NCI-H2029 (cell line): Measurements from ENCODE around the gene MIEF2.

ENCODE experiments used
- DNase-seq: peaks from one replicate; lab custom pipeline; 2025; lab: John Stamatoyannopoulos, UW

MIEF2 gene

DNA sequence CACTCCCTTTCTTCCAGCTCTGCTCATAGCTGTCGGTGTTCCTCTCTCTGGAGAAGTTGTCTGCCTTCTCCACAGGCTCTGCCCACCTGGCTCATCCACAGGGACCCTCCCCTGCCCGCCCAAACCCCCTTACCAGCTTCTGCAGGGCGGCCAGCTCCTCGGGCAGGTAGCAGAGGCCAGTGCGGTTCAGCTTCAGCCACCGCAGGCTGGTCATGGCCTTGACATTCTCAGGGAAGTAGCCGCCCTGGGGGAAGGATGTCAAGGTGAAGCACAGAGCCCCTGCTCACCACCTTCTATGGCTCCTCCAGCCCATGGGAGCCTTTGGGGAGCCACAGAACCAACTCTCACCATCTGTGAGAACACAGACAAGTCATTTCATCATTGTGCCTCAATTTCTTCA is 3.7 kb upstream of the MIEF2 start:
- no peak for DNase-seq

DNA sequence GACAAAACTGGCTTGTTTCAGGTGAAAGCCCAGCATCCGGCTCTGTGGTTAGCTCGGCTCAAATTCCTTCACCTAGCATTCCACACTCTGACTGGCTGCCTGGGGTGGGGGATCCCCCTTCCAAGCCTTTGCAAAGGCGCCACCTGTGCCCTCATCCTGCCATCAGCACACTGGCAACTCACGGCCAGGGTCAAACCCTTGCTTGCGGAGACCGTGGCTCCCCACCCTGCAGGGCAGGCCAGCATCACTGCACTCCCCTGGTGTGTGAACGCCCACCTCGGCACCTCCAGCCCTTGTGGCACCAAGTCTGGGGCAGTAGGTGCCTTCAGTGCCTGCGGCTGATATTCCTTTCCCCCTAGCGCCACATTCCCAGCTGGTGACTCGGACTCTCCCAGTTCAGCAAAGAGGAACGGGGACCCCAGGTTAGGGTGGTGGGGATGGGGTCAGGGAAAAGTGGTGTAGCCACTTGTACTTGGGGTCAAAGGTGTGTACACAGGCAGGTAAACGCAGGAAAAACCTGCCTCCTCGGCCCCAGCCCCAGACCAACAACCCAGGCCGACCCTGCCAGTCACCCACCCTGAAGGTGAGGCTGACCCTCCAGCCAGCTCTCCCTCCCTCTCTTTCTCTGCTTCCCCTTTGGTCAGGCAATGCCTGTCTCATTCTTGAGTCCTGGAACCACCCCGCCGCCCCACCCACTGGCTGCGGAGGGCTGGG is 3.0 kb upstream of the MIEF2 start:
- no peak for DNase-seq

DNA sequence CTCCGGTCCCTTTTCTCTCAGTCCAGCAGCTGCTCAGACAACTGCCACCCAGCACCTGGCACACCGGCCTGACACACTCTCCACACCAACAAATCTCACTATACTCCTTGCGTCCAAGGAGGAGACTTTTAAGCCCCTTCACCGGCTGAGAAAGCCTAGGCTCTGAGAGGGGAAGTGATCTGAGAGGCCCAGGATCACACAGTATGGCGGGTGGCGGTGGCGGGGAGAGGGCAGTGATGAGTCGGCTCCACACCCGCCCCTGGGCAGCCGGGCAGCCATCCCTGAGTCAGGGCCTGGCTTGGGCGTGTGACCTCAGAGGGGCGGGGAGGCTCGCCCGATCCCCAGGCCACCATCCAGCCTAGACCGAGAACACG is 2.5 kb upstream of the MIEF2 start:
- DNase-seq, result no peak

DNA sequence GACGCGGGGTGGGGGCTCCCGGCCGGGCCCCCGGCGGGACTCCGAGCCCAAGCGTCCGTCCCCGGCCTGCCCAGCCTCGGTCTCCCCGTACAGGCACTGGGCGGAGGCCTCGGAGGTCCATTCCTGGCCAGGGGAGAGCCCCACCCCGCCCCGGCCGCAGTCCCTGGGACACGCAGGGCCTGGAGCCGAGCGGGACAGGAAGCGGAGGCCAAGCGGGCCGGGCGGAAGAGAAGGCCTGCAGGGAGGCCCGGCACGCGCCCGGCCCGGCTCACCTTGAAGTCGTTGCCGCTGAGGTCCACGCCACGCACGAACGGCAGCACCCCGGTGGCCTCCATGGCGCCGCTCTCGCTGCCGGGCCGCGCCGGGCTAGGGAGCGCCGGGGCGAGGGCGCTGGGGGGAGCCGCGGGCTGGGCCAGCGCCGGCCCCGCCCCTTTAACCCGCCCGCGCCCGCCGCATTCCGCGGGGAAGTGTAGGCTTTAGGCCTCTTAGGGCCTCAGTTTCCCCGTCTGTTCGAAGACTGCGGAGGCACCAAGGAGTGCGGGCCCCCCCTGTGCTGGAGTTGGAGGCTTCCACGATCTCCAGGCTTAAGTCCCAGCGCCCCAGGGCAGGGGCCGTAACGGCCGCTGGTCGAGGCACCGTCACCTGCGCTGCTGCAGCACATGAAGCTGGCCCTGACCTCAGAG is 2.0 kb upstream of the MIEF2 start, which contains the start of gene FLII:
Gene FLII, minus strand, starts transcription at position 383 of the 683 bp plus-strand sequence. Its CDS starts 48 bp downstream, at position 335.
- DNase-seq, result no peak

DNA sequence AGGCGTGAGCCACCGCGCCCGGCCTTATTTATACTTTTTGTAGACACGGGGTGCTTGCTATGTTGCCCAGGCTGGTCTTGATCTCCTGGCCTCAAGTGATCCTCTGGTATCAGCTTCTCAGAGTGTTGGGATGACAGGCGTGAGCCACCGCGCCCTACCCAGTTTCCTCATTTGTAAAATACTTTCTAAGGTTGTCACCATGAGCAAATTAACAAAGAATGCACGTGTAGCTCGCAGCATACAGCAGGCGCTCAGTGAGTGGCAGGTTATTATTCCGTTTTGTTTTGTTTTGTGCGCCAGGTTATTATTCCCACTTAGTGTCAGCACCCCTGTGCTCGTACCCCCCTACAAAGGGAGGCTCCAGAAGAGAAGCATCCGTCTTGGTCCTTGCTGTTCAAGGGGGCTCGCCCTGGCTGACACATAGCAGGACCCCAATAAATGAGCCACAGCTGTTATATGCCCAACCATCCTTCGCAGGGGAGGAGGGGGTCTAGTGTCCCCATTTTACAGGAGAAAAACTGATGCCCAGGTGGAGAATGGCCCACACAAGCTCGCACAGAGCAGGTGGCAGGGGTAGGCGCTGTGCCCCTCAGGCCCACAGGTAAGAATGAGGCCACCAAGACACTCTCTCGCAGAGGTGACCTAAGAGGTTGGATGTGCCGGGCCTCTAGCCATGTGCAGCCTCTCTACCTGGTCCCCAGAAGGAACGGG is 686 bp upstream of the MIEF2 start:
- DNase-seq, result no peak

DNA sequence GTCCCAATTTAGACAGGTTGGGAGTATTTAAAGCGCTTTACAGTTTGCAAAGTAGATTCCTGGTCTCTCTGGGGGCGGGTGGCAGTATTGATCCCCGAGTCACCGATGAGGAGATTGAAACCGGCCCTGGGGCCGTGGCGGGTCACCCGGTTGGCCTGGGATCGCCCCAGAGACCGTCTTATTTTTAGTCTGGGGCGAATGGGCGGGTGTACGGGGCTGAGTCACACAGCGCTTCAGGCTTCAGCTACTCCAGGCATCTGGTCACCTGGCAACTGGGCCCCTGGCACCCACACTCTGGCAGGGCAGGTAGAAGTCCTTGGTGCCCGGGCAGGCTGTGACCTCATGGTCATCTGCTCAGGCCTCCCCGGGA is 669 bp downstream of the MIEF2 start:
- DNase-seq, result no peak

DNA sequence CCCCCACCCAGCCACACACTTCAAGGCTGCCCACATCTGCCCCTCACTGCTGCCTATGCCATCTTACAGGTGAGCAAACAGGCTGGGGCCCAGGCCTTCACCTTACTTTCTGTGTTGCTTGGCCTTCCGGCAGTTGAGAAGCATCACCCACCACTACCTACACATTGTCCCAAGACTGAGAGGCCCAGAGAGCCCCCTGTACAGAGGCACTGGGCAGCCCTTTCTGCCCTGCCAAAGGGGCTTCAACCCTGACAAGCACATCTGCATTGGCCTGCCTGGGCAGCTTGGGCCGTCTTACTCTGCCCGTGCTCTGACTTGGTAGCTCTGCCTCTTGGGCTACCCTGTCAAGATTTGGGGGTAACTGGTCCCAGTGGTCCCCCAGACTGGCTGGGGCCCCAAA is 1.2 kb downstream of the MIEF2 start:
- DNase-seq, result no peak

DNA sequence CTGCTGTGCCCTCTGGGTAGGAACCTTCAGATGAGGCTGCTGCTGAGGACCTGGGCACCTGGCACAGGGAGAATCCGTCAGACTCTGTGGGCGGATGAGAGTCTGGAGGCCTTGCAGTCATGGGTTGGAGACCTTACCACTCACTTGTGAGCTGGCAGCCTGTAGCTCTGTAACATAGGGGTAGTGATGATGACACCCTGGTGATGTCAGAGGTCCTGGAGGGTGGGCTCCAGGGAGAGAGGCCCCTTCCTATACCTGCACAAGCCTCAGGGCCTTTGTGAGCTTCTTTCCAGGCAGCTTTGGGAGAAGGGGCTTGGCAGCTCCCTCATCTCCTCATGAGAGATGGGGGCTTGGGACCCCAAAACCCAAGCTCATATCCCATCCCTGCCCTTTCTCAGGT is 1.6 kb downstream of the MIEF2 start:
- DNase-seq, result no peak

DNA sequence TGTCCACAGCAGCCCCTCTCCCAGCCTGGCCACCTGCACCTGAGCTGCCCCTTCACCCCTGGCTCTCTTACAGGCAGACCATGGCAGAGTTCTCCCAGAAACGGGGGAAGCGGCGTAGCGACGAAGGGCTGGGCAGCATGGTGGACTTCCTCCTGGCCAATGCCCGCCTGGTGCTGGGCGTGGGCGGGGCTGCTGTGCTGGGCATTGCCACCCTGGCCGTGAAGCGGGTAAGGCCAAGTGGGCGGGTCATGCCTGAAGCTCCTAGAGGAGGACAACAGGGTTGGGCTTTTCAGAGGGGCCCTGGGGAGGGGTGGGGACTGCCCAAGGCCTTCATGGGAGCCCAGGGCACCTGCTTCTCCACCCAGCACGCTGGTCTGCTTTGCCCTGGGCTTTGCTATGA is 2.2 kb downstream of the MIEF2 start:
- DNase-seq, result no peak

DNA sequence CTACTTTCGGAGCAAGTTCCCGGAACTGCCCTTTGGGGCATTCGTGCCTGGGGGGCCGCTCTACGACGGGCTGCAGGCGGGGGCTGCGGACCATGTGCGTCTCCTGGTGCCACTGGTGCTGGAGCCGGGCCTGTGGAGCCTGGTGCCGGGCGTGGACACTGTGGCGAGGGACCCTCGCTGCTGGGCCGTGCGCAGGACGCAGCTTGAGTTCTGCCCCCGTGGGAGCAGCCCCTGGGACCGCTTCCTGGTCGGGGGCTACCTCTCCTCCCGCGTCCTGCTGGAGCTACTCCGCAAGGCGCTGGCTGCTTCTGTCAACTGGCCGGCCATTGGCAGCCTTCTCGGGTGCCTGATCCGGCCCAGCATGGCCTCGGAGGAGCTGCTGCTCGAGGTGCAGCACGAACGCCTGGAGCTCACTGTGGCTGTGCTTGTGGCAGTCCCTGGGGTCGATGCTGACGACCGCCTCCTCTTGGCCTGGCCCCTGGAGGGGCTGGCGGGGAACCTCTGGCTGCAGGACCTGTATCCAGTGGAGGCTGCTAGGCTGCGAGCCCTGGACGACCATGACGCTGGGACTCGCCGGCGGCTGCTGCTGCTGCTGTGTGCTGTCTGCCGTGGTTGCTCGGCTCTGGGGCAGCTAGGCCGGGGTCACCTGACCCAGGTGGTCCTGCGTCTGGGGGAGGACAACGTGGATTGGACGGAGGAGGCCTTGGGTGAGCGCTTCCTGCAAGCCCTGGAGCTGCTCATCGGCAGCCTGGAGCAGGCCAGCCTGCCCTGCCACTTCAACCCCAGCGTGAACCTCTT is 3.6 kb downstream of the MIEF2 start:
- DNase-seq, result no peak

DNA sequence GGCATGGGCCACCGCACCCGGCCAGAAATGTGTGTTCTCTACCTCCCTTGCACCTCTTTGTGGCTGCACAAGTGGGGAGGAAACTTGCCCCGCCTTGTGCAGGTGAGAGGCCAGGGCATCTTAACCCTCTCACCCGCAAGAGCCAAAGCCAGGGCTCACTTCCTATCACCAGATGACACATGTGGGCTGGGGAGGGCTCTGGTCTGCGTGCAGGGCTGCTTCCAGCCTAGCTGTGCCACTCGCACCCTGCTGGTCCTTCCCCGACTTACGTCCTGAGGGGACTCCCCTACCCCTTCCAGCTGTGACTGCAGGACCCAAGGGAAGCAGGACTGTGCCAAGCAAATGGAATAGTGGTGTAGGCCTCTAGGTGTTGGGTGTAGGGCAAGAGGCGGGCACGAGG is 6.9 kb downstream of the MIEF2 start:
- no peak for DNase-seq

DNA sequence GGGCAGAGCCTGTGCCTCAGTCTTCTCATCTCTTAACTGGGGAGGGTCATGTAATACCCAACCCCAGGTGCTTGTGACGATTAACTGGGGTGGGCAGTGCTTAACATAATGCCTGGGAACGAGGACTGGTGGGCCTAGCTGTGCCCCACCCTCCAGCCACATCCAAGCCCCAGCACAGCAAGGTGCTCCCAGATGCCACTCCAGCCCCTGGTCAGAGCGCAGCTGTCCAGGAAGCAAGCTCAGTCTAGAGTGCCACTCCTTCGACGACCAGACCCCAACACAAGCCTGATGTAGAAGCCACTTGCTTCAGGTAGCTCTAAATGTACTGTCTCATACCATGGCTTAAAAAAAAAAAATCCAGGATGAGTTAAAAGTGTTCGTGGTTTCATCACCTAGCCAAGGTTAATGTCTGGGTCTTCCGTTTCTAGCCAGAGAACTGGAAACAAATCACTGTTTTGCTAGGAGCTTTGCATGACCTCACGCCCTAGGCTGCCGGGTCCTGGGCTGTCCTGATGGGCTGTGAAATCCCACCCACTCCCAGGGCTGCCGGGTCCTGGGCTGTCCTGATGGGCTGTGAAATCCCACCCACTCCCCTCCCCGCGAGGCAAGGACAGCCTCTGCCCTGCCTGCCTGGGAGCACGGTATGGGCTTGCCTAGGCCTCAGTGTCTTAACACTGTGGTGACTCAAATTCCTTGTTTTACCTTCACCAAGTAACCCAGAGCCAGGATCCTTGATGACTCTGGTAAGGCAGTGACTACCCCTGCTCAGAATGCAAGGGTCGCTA is 7.7 kb downstream of the MIEF2 start:
- no peak for DNase-seq

DNA sequence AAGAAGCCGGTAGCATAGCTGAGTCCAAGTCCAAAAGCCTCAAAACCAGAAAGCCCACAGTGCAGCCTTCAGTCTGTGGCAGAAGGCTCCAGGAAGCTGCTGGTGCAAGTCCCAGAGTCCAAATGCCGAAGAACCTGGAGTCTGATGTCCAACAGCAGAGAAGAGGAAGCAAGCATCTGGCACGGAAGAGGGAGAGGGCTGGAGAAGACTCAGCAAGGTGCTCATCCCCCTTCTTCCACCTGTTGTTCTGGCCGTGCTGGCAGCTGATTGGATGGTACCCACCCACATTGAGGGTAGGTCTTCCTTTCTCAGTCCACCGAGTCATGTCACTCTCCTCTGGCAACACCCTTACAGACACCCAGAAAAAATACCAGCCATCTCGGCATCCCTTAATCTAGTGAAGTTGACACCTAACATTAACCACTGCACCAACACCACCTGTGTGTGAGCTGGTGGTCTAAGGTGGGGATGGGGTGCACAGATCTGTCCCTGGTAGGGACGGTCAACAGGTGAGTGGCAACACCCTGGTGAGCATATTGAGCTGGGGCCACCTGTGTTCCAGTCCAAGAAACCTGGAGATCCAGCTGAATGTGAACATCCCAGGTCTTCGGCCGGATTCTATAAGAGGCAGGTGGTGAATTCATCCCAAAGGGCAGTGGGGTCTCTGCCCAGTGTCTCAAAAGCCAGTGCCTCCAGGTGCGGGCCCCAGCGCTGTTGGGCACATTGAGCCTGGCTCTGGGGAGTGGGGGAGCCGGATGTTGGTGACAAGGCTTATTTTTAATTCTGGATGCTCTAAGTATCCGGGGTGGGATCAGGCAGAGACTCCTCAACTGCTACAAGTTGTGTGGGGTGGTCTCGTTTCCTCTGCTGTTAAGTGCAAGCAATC is 9.8 kb downstream of the MIEF2 start:
- no peak for DNase-seq

DNA sequence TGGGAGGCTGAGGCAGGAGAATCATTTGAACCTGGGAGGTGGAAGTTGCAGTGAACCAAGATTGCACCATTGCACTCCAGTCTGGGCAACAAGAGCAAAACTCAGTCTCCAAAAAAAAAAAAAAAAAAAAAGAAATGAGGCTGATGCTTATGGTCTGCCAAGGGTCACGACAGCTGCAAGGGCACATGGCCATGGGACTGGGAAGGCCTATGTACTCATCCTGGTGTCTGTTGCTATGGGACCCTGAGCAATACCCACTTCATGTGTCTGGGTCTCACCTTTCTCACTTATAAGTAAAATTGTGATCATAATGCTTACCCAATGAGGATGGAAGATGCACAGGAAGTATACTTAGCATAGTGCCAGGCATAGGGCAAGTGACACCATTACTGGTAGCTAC is 16.6 kb downstream of the MIEF2 start:
- no peak for DNase-seq

DNA sequence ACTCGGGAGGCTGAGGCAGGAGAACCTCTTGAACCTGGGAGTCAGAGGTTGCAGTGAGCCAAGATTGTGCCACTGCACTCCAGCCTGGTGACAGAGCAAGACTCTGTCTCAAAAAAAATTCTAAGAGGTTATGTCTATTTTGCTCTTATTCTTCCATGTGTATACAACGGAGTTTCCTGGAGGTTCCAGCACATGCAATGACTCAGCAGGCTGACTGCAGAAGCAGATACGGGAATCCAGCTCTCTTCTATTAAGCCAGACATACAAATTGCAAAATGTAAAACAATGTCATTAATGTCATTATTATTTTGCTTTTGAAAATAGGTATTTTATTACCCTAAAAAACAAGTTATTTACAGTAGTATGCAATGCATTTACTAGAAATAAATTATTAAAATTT is 18.4 kb downstream of the MIEF2 start:
- no peak for DNase-seq

DNA sequence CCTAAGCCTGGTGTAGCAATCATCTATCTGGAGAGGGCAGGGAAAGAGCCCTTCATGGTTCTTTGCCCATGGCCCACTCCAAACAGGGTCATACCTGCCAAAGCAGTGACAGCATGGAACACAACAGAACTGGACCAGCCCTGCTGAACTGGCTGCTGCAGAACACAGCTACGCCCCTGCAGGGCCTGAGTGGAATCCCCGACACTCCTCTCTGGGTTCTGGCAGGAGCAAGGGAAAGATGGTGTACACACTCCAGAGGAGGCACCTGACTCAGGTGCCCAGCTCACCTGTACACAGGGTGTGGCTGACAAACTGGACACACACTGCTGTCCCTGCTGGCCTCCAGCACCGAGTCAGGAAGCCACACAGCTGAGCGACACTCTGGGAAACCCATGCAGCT is 19.8 kb downstream of the MIEF2 start:
- peak; percentile 49 for DNase-seq

DNA sequence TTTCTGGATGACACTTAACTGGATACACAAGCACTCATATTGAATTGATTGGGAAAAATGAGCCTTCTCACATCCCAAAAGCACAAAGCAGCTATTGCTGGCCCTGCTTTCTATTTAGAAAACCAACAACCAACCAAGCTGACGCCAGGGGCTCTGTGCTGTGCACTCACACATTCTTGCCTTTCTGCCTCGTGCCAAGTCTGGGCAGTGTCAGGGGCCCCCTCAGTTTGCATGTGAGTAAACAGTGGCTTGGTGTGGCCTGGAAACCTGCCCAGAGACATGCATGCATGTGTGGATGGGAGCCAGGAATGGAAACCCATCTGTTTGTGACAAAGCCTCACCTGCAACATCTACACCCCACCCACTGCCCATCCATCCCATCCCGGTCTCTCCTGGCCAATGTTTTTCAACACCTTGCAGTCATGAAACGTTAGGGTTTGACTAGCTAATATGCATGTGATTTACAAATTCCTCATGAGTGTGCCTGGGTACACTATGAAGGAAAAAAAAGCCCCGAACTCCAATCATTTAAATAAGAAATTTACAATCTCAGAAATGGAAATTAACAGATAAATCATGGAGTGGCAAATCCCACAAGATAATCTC is 20.4 kb downstream of the MIEF2 start:
- DNase-seq, result peak; percentile 72

DNA sequence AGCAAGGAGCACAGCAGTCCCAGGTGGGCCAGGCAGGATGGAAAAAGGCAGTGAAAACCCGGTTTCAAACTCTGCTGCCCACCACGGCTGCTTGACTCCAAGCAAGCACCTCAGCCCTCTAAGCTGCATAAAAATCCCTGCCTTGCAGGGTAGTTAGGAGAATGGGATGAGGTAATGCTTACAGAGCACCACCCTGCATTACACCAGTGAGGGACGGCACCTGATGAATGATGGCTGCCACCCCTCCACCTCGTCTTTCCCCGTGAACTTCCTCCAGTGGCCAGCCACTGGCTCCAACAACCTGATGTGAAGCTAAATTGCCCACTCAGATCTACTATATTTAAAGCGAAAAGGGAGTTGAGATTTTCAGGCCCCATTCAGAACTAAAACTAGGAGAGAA is 21.3 kb downstream of the MIEF2 start:
- DNase-seq, result no peak

DNA sequence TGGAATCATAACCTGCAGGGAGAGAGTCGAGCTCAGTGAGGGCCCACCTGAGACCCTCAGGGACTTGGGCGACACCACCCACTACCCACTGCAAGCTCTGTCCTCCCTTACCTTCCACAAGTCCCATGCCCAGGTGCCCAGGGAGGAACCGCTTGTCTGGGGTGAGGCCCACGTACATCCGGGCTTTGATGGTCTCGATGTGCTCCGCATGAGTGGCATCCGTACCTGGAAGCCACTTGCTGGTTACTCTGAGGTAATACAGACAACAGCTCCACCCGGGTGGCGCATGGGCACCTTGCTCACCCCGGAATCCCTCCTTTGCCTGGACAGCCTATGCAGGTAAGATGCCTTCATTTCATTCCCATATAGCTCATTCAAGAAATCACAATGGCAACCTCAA is 24.8 kb downstream of the MIEF2 start:
- no peak for DNase-seq
